ENCODE results near the gene C19orf44.

- no peak for TF ChIP-seq CTCF (IDR thresholded peaks at IDR 0.05)
- no peak for TF ChIP-seq POLR2A (IDR thresholded peaks at IDR 0.05)
- TF ChIP-seq EP300 (IDR thresholded peaks at IDR 0.05): no peak
These were observed 22.3 kb upstream of the C19orf44 start for GRCh38 chr19:16473875-16474392.
